Epithelial cell of proximal tubule (primary cell): ENCODE results near the gene CTNNA2. TPM values are rescaled to one million over a fixed set of nuclear protein-coding genes. Genes with fewer than 3 reads are reported as not detected.

Experiments
- DNase-seq: peaks from one replicate; pipeline ENCODE4 v3.0.0-alpha.2; 2011; ENCODE audit warnings: low read depth
- H3K4me3 ChIP-seq: 2 replicates; pipeline ENCODE4 v1.5.1; 2011; ENCODE audit warnings: low read depth, mild to moderate bottlenecking, low read length
- CTCF ChIP-seq: conservative IDR thresholded peaks from 2 replicates; pipeline ENCODE4 v1.5.1; 2012; ENCODE audit warnings: low read depth, mild to moderate bottlenecking, low read length
- total RNA-seq: library from RNA; depleted of rRNA; stranded (reverse); fragments of >200 nt; gene quantifications from 2 replicates; pipeline ENCODE4 v1.2.3, GENCODE V29; 2015

CTNNA2 gene
- total RNA-seq, 1 donor from 2014 or later = 0.06 TPM

DNA sequence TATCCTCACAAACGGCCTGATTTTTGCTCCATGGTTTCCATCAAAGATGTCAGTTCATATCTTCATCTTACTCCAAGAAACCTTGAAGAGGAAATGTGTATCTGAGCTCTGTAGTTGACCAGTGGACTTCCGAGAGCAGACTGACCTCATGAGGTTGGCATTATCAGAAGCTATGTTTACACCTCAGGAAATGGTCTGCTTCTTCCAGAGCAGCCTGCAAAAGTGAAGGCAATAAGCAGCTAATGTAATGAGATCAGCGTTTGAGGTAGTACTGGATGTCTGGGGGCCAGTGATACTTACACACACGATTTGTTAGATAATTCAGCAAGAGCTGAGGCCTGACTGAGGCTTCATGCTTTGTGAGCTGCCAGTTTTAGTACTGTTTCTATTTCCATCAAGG lies 602.0 kb downstream of the CTNNA2 start:
- no peak overlapping the region for H3K4me3 ChIP-seq
- no peak for TF ChIP-seq CTCF
- no peak for DNase-seq

GRCh38 chr2:80117401-80117800 lies 604.5 kb downstream of the CTNNA2 start:
- no peak for DNase-seq
- no peak overlapping the region for H3K4me3 ChIP-seq
- TF ChIP-seq CTCF = no peak

DNA sequence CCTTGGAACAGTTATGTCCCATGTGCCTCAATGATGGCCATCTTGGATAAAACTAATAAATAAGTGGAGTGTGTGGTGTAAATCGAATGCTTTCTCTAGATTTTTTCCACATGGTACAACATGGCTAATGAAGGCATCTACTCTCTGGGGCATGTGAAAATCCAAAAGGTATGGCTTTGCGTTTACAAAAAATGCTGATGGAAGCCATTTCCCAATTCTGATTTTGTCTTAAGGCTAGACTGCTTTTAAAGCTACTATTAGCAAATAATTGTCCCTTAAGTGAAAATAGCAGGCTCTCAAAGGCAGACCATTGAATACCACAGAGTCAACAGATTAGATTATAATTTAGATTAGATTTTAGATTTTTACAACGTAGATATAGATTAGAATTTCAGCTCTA lies 608.0 kb downstream of the CTNNA2 start:
- no peak for TF ChIP-seq CTCF
- no peak for DNase-seq
- no peak overlapping the region for H3K4me3 ChIP-seq

DNA sequence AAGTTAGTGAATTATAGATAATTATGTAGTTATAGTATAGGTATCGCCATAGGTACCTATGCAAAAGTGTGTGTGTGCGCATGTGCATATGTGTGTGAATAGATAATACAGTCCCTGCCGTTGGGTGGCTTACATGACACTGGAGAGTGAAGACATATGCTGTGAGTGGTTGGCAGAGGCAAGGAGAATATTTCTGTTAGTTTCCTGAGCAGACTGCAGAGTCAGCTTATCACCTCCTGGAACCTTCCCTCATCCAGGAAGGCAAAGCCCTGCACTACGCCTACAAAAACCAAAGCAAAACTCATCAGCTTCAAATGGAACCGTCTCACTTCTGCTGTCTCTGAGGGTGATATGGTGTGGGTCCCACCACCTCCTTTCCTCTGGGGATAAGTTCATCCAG lies 609.8 kb downstream of the CTNNA2 start:
- H3K4me3 ChIP-seq = no peak overlapping the region
- TF ChIP-seq CTCF = no peak
- DNase-seq = no peak

DNA sequence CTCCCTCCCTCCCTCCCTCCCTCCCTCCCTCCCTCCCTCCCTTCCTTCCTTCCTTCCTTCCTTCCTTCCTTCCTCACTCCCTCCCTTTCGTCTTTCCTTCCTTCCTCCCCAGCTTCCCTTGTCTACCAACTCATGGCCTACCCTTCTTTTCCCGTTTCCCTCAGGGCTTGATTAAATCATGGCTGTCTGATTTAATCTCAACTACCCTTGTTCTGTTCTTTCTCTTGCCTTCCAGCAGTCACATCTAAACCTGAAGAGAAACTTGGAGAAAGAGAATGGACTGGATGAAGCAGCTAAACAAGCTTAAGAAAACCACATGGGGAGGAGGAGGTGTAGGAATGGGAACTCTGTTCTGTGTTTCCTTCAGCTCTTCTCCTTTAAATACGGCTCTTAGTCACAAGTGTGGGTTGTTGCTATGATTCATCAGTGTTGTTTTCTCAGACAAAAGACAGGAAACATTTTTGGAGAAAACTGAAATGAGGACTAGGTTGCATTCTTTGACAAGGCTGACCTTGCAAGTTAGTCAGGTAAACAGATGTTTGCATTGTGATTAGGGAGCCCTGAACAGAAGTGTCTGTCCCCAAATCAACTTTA lies 613.8 kb downstream of the CTNNA2 start:
- H3K4me3 ChIP-seq = no peak overlapping the region
- DNase-seq = no peak
- no peak for TF ChIP-seq CTCF

DNA sequence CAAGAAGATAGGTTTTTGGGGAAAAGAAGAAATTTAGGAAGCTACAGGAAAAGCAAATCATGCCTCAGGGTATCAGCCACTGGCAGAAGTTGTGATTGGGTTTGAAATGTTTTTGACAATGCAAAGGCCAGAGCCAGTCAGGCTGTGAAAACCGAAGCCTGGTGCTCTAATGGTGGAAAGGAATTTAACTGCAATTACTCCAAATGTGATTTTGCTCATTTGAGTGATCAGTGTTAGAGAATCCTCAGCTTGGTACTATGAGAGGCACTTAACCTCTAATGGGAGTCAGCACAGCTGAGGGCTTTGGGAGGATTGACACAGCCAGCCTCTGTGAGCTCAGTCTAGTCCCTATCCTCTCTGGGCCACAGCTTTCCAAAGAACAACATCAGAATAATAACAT lies 615.2 kb downstream of the CTNNA2 start:
- no peak for TF ChIP-seq CTCF
- no peak for DNase-seq
- no peak overlapping the region for H3K4me3 ChIP-seq

DNA sequence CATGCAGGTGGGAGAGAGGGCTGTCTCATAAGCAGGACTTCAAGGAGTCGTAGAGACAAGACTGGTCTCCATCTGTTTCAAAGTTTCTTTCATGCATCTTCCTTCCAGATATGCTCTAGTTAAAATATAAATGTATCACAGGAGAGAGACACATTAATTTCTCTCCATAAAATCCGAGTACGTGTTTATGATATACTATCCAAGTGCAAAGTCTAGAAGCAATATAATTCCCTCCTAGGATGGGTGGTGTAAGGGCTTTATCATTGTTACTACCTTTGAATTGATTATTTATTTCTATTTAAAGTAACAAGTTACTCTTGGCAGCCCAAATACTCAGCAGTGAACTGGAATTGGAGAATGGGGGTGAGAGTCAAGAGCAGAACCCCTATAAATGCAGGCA lies 619.4 kb downstream of the CTNNA2 start:
- no peak for TF ChIP-seq CTCF
- no peak for DNase-seq
- no peak overlapping the region for H3K4me3 ChIP-seq
